Parathyroid adenoma (tissue), 2 donors: ENCODE results near the gene HSPA14.
"Not testable (repeated sequence)": the region's sequence is repeated elsewhere in the genome, so short reads cannot be mapped to it uniquely, and the experiment has no call there.

Source experiments
- H2AFZ ChIP-seq: fragments of 300-600 bp; sonication (generic); one replicate; pipeline ENCODE4 v1.7.0; 2017; ENCODE audit warnings: antibody characterized with exemption, mild to moderate bottlenecking
- H3K27ac ChIP-seq: fragments of 300-600 bp; sonication (generic); one replicate; pipeline ENCODE4 v1.7.0; 2017
- H3K27me3 ChIP-seq: fragments of 300-600 bp; sonication (generic); one replicate; pipeline ENCODE4 v1.7.0; 2017; ENCODE audit warnings: low read length; ENCODE audit not compliant: control insufficient read depth, insufficient read depth
- H3K36me3 ChIP-seq: fragments of 300-600 bp; sonication (generic); one replicate; pipeline ENCODE4 v1.7.0; 2017; ENCODE audit warnings: low read length; ENCODE audit not compliant: control insufficient read depth, insufficient read depth
- H3K4me1 ChIP-seq: fragments of 300-600 bp; sonication (generic); one replicate; pipeline ENCODE4 v1.7.0; 2017; ENCODE audit warnings: control low read depth
- H3K4me2 ChIP-seq: fragments of 300-600 bp; sonication (generic); one replicate; pipeline ENCODE4 v1.7.0; 2017; ENCODE audit warnings: low read length
- H3K4me3 ChIP-seq: fragments of 300-600 bp; sonication (generic); one replicate; pipeline ENCODE4 v1.7.0; 2017; ENCODE audit warnings: low read depth, low read length
- H3K79me2 ChIP-seq: fragments of 300-600 bp; sonication (generic); one replicate; pipeline ENCODE4 v1.7.0; 2017; ENCODE audit warnings: control low read depth
- H3K9ac ChIP-seq: fragments of 300-600 bp; sonication (generic); one replicate; pipeline ENCODE4 v1.7.0; 2017; ENCODE audit warnings: mild to moderate bottlenecking
- H3K9me3 ChIP-seq: fragments of 300-600 bp; sonication (generic); one replicate; pipeline ENCODE4 v1.7.0; 2017; ENCODE audit warnings: low read length; ENCODE audit not compliant: control insufficient read depth
- CTCF ChIP-seq: fragments of 300-600 bp; sonication (generic); IDR thresholded peaks from one replicate; pipeline ENCODE4 v1.7.0; 2017; ENCODE audit warnings: antibody characterized with exemption, mild to moderate bottlenecking
- donor health status: primary hyperparathyroidism.

Gene HSPA14

GRCh38 chr10:14891151-14891550, 53.0 kb downstream of the HSPA14 start:
- no peak overlapping the region for H3K9ac ChIP-seq
- no peaks in the 10 kb centered on the region for H3K27me3 ChIP-seq
- no peak for TF ChIP-seq CTCF
- no peak overlapping the region for H2AFZ ChIP-seq
- H3K36me3 ChIP-seq: no peaks in the 10 kb centered on the region
- no peaks in the 10 kb centered on the region for H3K4me1 ChIP-seq
- no peak overlapping the region for H3K4me3 ChIP-seq
- no peak overlapping the region for H3K4me2 ChIP-seq
- peaks cover 6% of the 10 kb centered on the region for H3K79me2 ChIP-seq
- H3K27ac ChIP-seq: no peak overlapping the region
- no peaks in the 10 kb centered on the region for H3K9me3 ChIP-seq

- no peaks in the 10 kb centered on the region for H3K27me3 ChIP-seq
- H3K9me3 ChIP-seq: no peaks in the 10 kb centered on the region
- no peak overlapping the region for H3K4me3 ChIP-seq
- no peak overlapping the region for H3K27ac ChIP-seq
- H2AFZ ChIP-seq: no peak overlapping the region
- H3K9ac ChIP-seq: no peak overlapping the region
- H3K4me2 ChIP-seq: no peak overlapping the region
- peak; percentile 59 for TF ChIP-seq CTCF
- H3K36me3 ChIP-seq: no peaks in the 10 kb centered on the region
- H3K79me2 ChIP-seq: no peaks in the 10 kb centered on the region
- no peaks in the 10 kb centered on the region for H3K4me1 ChIP-seq
These were observed 66.2 kb downstream of the HSPA14 start for GRCh38 chr10:14904316-14904732.

- H2AFZ ChIP-seq: no peak overlapping the region
These were observed 66.8 kb downstream of the HSPA14 start for GRCh38 chr10:14904864-14905263.

GRCh38 chr10:14905890-14906289, 67.8 kb downstream of the HSPA14 start:
- no peaks in the 10 kb centered on the region for H3K27me3 ChIP-seq
- H3K4me3 ChIP-seq: no peak overlapping the region
- H3K9ac ChIP-seq: no peak overlapping the region
- no peaks in the 10 kb centered on the region for H3K4me1 ChIP-seq
- H3K79me2 ChIP-seq: no peaks in the 10 kb centered on the region
- H3K36me3 ChIP-seq: no peaks in the 10 kb centered on the region
- no peak overlapping the region for H3K27ac ChIP-seq
- no peak for TF ChIP-seq CTCF
- H3K4me2 ChIP-seq: no peak overlapping the region
- no peak overlapping the region for H2AFZ ChIP-seq
- H3K9me3 ChIP-seq: no peaks in the 10 kb centered on the region

More at GRCh38 chr10:14904864-14905263, 66.8 kb downstream of the HSPA14 start:
- no peaks in the 10 kb centered on the region for H3K36me3 ChIP-seq
- H3K9ac ChIP-seq: no peak overlapping the region
- no peaks in the 10 kb centered on the region for H3K79me2 ChIP-seq
- H3K4me3 ChIP-seq: no peak overlapping the region
- no peaks in the 10 kb centered on the region for H3K4me1 ChIP-seq
- TF ChIP-seq CTCF: no peak
- H3K27ac ChIP-seq: no peak overlapping the region
- H3K4me2 ChIP-seq: no peak overlapping the region
- no peaks in the 10 kb centered on the region for H3K27me3 ChIP-seq
- H3K9me3 ChIP-seq: no peaks in the 10 kb centered on the region

- H3K4me2 ChIP-seq: no peak overlapping the region
- no peaks in the 10 kb centered on the region for H3K4me1 ChIP-seq
- H3K9ac ChIP-seq: no peak overlapping the region
- no peak overlapping the region for H3K27ac ChIP-seq
- no peak for TF ChIP-seq CTCF
- H3K27me3 ChIP-seq: no peaks in the 10 kb centered on the region
- H3K9me3 ChIP-seq: no peaks in the 10 kb centered on the region
- H3K4me3 ChIP-seq: no peak overlapping the region
- no peak overlapping the region for H2AFZ ChIP-seq
- H3K36me3 ChIP-seq: no peaks in the 10 kb centered on the region
- H3K79me2 ChIP-seq: no peaks in the 10 kb centered on the region
These were observed 68.7 kb downstream of the HSPA14 start for GRCh38 chr10:14906765-14907164.

GRCh38 chr10:14907591-14907990, 69.5 kb downstream of the HSPA14 start:
- not testable (repeated sequence) for H3K4me1 ChIP-seq, H3K9me3 ChIP-seq, H3K9ac ChIP-seq, H3K27me3 ChIP-seq, H3K27ac ChIP-seq, H3K4me2 ChIP-seq, H2AFZ ChIP-seq, H3K36me3 ChIP-seq, H3K79me2 ChIP-seq, H3K4me3 ChIP-seq
